LNCAP (cell line): ENCODE results near the gene PGLYRP4.

ENCODE experiments used
- CTCF ChIP-seq: fragments of 450-650 bp; IDR thresholded peaks from 2 replicates; pipeline ENCODE4 v1.5.1; 2017; ENCODE audit warnings: mild to moderate bottlenecking

The PGLYRP4 gene

GRCh38 chr1:153371231-153371630, 22.6 kb upstream of the PGLYRP4 start:
- no peak for TF ChIP-seq CTCF

- no peak for TF ChIP-seq CTCF
These were observed 21.5 kb upstream of the PGLYRP4 start for GRCh38 chr1:153370146-153370545.

- TF ChIP-seq CTCF, result no peak
These were observed 19.9 kb upstream of the PGLYRP4 start for GRCh38 chr1:153368495-153368894.

- no peak for TF ChIP-seq CTCF
These were observed 18.4 kb upstream of the PGLYRP4 start for GRCh38 chr1:153367090-153367489.

GRCh38 chr1:153366261-153366660, 17.6 kb upstream of the PGLYRP4 start:
- no peak for TF ChIP-seq CTCF

- no peak for TF ChIP-seq CTCF
These were observed 17.1 kb upstream of the PGLYRP4 start for GRCh38 chr1:153365696-153366095.

GRCh38 chr1:153364766-153365666, 16.4 kb upstream of the PGLYRP4 start:
- TF ChIP-seq CTCF, result no peak
